Mucosa of gallbladder (tissue), 1 donor: ENCODE data around the gene BSN. TPM values are rescaled to one million over a fixed set of nuclear protein-coding genes. Genes with fewer than 3 reads are reported as not detected.

Experiments used
- DNase-seq: peaks from one replicate; pipeline ENCODE4 v3.0.0-alpha.2; 2020; ENCODE audit warnings: low spot score
- total RNA-seq: library from RNA; stranded (reverse); gene quantifications from one replicate; pipeline ENCODE4 v1.2.1, GENCODE V29; 2021
- donor health status: DM: no; HTN: no; CAD: no.

Gene BSN
- total RNA-seq, 1 donor from 2014 or later: 0.81 TPM

GRCh38 chr3:49602049-49602554 is 47.8 kb downstream of the BSN start:
- DNase-seq: no peak

GRCh38 chr3:49602877-49603411 is 48.7 kb downstream of the BSN start:
- no peak for DNase-seq

GRCh38 chr3:49606427-49606826 is 52.1 kb downstream of the BSN start:
- no peak for DNase-seq

- no peak for DNase-seq
Measured at GRCh38 chr3:49607105-49607591, 52.9 kb downstream of the BSN start.

- DNase-seq: no peak
Measured at GRCh38 chr3:49607796-49608195, 53.5 kb downstream of the BSN start.

GRCh38 chr3:49609314-49609713 is 55.0 kb downstream of the BSN start:
- no peak for DNase-seq

- DNase-seq: no peak
Measured at GRCh38 chr3:49609815-49610214, 55.5 kb downstream of the BSN start.

- DNase-seq: no peak
Measured at GRCh38 chr3:49610666-49611280, 56.5 kb downstream of the BSN start.

- no peak for DNase-seq
Measured at GRCh38 chr3:49611291-49611690, 57.0 kb downstream of the BSN start.

- no peak for DNase-seq
Measured at GRCh38 chr3:49611719-49612118, 57.4 kb downstream of the BSN start.

GRCh38 chr3:49614936-49615335 is 60.7 kb downstream of the BSN start:
- DNase-seq: no peak

- DNase-seq: no peak
Measured at GRCh38 chr3:49616061-49616460, 61.8 kb downstream of the BSN start.

- DNase-seq: no peak
Measured at GRCh38 chr3:49616491-49616941, 62.2 kb downstream of the BSN start.

- DNase-seq: no peak
Measured at GRCh38 chr3:49617390-49618013, 63.2 kb downstream of the BSN start.

GRCh38 chr3:49618412-49618811 is 64.1 kb downstream of the BSN start:
- DNase-seq: no peak

- DNase-seq: no peak
Measured at GRCh38 chr3:49619649-49620048, 65.4 kb downstream of the BSN start.

- no peak for DNase-seq
Measured at GRCh38 chr3:49620728-49621127, 66.5 kb downstream of the BSN start.

GRCh38 chr3:49623071-49623470 is 68.8 kb downstream of the BSN start:
- DNase-seq: no peak

- no peak for DNase-seq
Measured at GRCh38 chr3:49625071-49625470, 70.8 kb downstream of the BSN start.

- DNase-seq: no peak
Measured at GRCh38 chr3:49626101-49626581, 71.9 kb downstream of the BSN start.

- DNase-seq: no peak
Measured at GRCh38 chr3:49626796-49627195, 72.5 kb downstream of the BSN start.

- no peak for DNase-seq
Measured at GRCh38 chr3:49627634-49628033, 73.4 kb downstream of the BSN start.

- DNase-seq: no peak
Measured at GRCh38 chr3:49628249-49628648, 74.0 kb downstream of the BSN start.
